DMS79 treated with DMSO at 0.1 percent for 48 hours (cell line): Measurements from ENCODE around the gene B9D2.
"Not testable (repeated sequence)": the region's sequence is repeated elsewhere in the genome, so short reads cannot be mapped to it uniquely, and the experiment has no call there.

Experiments used
- DNase-seq: peaks from one replicate; lab custom pipeline; 2025; lab: John Stamatoyannopoulos, UW

Gene B9D2

GRCh38 chr19:41363753-41364523, at the start of gene B9D2:
B9D2 (minus strand) TSS chr19:41364149; CDS start chr19:41363519, 630 bp downstream.
- DNase-seq = peak; percentile 98

- no peak for DNase-seq
Observed at GRCh38 chr19:41412953-41413352, 49.0 kb upstream of the B9D2 start.

- DNase-seq = no peak
Observed at GRCh38 chr19:41411968-41412265, 48.0 kb upstream of the B9D2 start.

GRCh38 chr19:41411100-41411967, 47.4 kb upstream of the B9D2 start:
- DNase-seq = no peak

- no peak for DNase-seq
Observed at GRCh38 chr19:41410336-41411054, 46.5 kb upstream of the B9D2 start.

- peak; percentile 30 for DNase-seq
Observed at GRCh38 chr19:41409288-41409687, 45.3 kb upstream of the B9D2 start.

- DNase-seq = not testable (repeated sequence)
Observed at GRCh38 chr19:41408846-41409245, 44.9 kb upstream of the B9D2 start.

- DNase-seq = peak; percentile 11
Observed at GRCh38 chr19:41408256-41408655, 44.3 kb upstream of the B9D2 start.

- DNase-seq = peak; percentile 77
Observed at GRCh38 chr19:41407271-41407670, 43.3 kb upstream of the B9D2 start.

- DNase-seq = no peak
Observed at GRCh38 chr19:41405776-41406175, 41.8 kb upstream of the B9D2 start.

GRCh38 chr19:41403181-41403970, 39.4 kb upstream of the B9D2 start:
- DNase-seq = peak; percentile 97

- DNase-seq = no peak
Observed at GRCh38 chr19:41402010-41402409, 38.1 kb upstream of the B9D2 start.

GRCh38 chr19:41401483-41401882, 37.5 kb upstream of the B9D2 start:
- no peak for DNase-seq

- DNase-seq = no peak
Observed at GRCh38 chr19:41399525-41399924, 35.6 kb upstream of the B9D2 start.

- DNase-seq = no peak
Observed at GRCh38 chr19:41399091-41399490, 35.1 kb upstream of the B9D2 start.

GRCh38 chr19:41398598-41398997, 34.6 kb upstream of the B9D2 start:
- DNase-seq = peak; percentile 47

- no peak for DNase-seq
Observed at GRCh38 chr19:41398050-41398418, 34.1 kb upstream of the B9D2 start.

- DNase-seq = peak; percentile 99
Observed at GRCh38 chr19:41397086-41398049, 33.4 kb upstream of the B9D2 start, which contains the start of the genes BCKDHA and EXOSC5. BCKDHA (plus strand) TSS chr19:41397818; CDS start chr19:41397828, 10 bp downstream. EXOSC5 (minus strand) TSS chr19:41397359; CDS start chr19:41397328, 31 bp downstream.

- no peak for DNase-seq
Observed at GRCh38 chr19:41395355-41395754, 31.4 kb upstream of the B9D2 start.

- DNase-seq = no peak
Observed at GRCh38 chr19:41392775-41393174, 28.8 kb upstream of the B9D2 start.
